Measurements from ENCODE around the gene HELB.

HELB gene

GRCh38 chr12:66365718-66366490, 63.6 kb downstream of the HELB start:
- TF ChIP-seq, protein P1, sequence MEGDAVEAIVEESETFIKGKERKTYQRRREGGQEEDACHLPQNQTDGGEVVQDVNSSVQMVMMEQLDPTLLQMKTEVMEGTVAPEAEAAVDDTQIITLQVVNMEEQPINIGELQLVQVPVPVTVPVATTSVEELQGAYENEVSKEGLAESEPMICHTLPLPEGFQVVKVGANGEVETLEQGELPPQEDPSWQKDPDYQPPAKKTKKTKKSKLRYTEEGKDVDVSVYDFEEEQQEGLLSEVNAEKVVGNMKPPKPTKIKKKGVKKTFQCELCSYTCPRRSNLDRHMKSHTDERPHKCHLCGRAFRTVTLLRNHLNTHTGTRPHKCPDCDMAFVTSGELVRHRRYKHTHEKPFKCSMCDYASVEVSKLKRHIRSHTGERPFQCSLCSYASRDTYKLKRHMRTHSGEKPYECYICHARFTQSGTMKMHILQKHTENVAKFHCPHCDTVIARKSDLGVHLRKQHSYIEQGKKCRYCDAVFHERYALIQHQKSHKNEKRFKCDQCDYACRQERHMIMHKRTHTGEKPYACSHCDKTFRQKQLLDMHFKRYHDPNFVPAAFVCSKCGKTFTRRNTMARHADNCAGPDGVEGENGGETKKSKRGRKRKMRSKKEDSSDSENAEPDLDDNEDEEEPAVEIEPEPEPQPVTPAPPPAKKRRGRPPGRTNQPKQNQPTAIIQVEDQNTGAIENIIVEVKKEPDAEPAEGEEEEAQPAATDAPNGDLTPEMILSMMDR (IDR thresholded peaks at IDR 0.05; ENCODE audit: low read depth, low read length, missing control alignments): no peak
- no peak overlapping the region for H3K4me3 ChIP-seq (replicated peaks; ENCODE audit: low read depth, low read length)
- no peak for DNase-seq (ENCODE audit: extremely low read depth, low read depth)

GRCh38 chr12:66367015-66367667, 64.8 kb downstream of the HELB start:
- no peak overlapping the region for H3K4me3 ChIP-seq (replicated peaks; ENCODE audit: low read depth, low read length)
- no peak for DNase-seq (ENCODE audit: extremely low read depth, low read depth)
- TF ChIP-seq, protein P1 (IDR thresholded peaks at IDR 0.05; ENCODE audit: low read depth, low read length, missing control alignments): no peak

- TF ChIP-seq, protein P1 (IDR thresholded peaks at IDR 0.05; ENCODE audit: low read depth, low read length, missing control alignments): no peak
- H3K4me3 ChIP-seq (replicated peaks; ENCODE audit: low read depth, low read length): no peak overlapping the region
- DNase-seq (ENCODE audit: extremely low read depth, low read depth): no peak
These were observed 69.7 kb downstream of the HELB start for GRCh38 chr12:66371982-66372381.

GRCh38 chr12:66375560-66375959, 73.3 kb downstream of the HELB start:
- no peak overlapping the region for H3K4me3 ChIP-seq (replicated peaks; ENCODE audit: low read depth, low read length)
- no peak for DNase-seq (ENCODE audit: extremely low read depth, low read depth)
- TF ChIP-seq, protein P1 (IDR thresholded peaks at IDR 0.05; ENCODE audit: low read depth, low read length, missing control alignments): no peak

- TF ChIP-seq, protein P1 (IDR thresholded peaks at IDR 0.05; ENCODE audit: low read depth, low read length, missing control alignments): no peak
- no peak overlapping the region for H3K4me3 ChIP-seq (replicated peaks; ENCODE audit: low read depth, low read length)
- no peak for DNase-seq (ENCODE audit: extremely low read depth, low read depth)
These were observed 77.3 kb downstream of the HELB start for GRCh38 chr12:66379616-66380015.

DNA sequence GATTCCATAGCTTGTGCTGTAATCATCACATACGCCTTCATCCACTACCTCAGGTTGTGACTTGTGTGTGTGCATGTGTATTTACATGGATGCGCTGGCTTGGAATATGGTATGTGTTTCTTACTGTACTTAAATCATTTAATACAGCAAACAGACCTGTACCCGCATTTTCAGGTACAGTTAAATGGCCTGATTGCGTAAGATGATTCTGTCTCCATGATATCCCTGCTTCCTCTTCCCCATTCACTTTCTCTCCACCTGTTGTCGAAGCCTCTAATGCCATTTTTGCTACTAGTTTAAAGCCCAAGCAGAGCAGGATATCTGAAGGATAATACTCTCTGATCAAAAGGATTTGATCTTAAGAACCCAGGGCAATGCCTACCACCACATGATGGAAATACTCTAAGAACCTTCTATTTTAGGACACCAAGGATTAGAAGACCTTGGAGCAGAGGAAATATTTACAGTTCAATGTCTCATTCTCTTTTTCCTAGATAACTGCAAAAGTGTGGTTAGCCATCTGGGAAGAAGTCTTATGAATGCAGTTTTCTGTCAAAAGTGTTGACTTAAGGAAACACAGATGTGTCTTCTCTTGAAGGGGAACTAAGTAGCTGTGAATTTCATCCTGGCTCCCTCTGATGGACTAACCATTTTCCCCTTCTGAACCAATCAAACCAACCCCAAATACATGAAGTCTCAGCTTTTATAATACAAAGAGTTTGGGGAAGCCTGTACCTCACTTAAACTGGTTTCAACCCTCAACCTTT, 78.7 kb downstream of the HELB start:
- TF ChIP-seq, protein P1 (IDR thresholded peaks at IDR 0.05; ENCODE audit: low read depth, low read length, missing control alignments): no peak
- H3K4me3 ChIP-seq (replicated peaks; ENCODE audit: low read depth, low read length): no peak overlapping the region
- DNase-seq (ENCODE audit: extremely low read depth, low read depth): no peak

Measured in HFF-Myc (cell line).